ENCODE results near the gene SHMT1.
"Not testable (repeated sequence)": the region's sequence is repeated elsewhere in the genome, so short reads cannot be mapped to it uniquely, and the experiment has no call there.

Gene SHMT1

DNA sequence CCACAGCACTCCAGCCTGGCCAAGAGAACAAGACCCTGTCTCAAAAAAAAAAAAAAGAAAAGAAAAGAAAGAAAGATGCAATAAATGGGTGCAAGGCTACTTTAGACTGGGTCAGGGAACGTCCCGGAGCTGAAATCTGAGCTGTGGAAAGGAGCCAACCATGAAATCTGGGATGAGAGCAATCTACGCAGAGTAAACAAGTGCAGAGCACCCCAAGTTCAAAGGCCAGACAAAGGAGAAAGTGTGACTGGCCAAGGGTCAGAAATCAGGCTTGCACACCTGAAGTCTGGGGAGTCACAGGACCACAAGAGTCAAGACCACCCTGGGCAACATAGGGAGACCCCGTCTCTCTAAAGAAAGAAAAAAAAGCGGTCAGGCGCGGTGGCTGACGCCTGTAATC, 2.8 kb downstream of the SHMT1 start:
- no peak overlapping the region for H3K27ac ChIP-seq
- TF ChIP-seq, protein P1, sequence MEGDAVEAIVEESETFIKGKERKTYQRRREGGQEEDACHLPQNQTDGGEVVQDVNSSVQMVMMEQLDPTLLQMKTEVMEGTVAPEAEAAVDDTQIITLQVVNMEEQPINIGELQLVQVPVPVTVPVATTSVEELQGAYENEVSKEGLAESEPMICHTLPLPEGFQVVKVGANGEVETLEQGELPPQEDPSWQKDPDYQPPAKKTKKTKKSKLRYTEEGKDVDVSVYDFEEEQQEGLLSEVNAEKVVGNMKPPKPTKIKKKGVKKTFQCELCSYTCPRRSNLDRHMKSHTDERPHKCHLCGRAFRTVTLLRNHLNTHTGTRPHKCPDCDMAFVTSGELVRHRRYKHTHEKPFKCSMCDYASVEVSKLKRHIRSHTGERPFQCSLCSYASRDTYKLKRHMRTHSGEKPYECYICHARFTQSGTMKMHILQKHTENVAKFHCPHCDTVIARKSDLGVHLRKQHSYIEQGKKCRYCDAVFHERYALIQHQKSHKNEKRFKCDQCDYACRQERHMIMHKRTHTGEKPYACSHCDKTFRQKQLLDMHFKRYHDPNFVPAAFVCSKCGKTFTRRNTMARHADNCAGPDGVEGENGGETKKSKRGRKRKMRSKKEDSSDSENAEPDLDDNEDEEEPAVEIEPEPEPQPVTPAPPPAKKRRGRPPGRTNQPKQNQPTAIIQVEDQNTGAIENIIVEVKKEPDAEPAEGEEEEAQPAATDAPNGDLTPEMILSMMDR (conservative IDR thresholded peaks at IDR 0.05), result no peak

DNA sequence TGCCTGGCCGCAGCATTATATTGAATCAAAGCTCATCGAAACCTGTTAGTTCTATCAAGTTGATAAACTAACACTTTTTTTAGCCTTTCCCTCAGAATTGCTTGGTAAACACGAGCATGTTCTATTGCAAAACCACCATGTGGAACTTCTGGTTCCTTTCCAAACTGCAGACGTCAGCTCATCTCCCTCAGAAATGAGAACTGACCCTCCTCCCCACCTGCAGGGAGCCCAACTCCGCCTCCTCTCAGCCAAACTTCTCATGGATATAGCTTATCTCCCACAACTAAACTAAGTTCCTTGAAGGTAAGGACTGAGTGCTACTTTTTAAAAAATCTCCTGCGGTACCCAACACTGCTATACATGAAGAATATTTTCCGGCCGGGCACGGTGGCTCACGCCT, 6.7 kb downstream of the SHMT1 start:
- H3K27ac ChIP-seq, result no peak overlapping the region
- TF ChIP-seq, protein P1 (conservative IDR thresholded peaks at IDR 0.05), result no peak

DNA sequence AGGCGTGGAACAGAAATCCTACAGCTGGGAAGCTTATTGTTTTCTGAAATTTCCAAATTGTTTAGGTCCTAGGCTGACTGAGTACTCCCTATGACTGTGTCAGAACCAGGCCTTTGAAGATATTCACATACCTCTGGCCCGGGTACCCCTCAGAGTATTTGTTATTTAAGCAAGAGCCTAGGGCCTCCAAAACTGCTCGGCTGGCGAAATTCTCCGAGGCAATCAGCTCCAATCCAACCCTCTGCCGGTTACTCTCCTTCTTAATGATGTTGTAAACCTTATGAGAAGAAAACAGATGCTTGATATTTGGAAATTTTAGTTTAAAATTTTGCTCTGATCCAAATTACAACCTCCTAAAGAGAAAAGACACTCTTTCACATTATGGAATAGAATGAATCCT, 9.8 kb downstream of the SHMT1 start:
- H3K27ac ChIP-seq, result no peak overlapping the region

DNA sequence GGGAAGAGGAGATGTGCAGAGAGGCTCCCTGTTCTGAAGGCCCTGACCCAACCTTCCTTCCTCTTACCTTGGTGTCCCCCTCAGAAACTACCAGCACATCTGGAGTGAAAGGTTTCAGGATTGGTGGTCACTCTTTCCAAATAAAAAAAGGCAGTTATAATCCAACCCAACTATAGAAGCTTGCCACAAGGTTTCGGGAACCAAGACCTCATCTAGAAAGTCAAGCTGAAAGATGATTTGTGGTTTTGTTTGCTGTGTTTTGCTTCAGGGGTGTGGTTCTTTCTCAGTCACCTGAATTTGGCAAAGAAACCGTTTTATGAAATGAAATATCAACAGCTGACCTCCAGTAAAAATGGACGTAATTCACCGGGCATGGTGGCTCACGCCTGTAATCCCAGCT, 19.3 kb downstream of the SHMT1 start:
- TF ChIP-seq, protein P1 (conservative IDR thresholded peaks at IDR 0.05), result no peak
- no peak overlapping the region for H3K27ac ChIP-seq

More for the DNA sequence above, 9.8 kb downstream of the SHMT1 start:
- TF ChIP-seq, protein P1 (conservative IDR thresholded peaks at IDR 0.05), result no peak

DNA sequence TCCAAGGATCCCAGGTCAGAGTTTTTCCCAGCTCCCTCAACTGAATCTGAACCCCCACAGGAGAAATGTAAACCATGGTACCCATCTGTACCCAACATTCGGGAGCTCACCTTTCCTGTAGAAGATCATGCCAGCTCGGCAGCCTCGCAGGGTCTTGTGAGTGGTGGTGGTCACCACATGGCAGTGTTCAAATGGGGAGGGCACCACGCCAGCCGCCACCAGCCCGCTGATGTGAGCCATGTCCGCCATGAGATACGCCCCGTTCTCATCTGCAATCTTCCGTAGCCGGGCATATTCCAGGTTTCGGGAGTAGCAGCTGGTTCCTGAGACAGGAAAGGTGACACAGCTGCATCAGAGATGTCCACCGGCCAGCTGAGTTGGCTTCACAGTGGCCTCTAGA, 23.4 kb downstream of the SHMT1 start:
- no peak overlapping the region for H3K27ac ChIP-seq
- TF ChIP-seq, protein P1 (conservative IDR thresholded peaks at IDR 0.05), result no peak

DNA sequence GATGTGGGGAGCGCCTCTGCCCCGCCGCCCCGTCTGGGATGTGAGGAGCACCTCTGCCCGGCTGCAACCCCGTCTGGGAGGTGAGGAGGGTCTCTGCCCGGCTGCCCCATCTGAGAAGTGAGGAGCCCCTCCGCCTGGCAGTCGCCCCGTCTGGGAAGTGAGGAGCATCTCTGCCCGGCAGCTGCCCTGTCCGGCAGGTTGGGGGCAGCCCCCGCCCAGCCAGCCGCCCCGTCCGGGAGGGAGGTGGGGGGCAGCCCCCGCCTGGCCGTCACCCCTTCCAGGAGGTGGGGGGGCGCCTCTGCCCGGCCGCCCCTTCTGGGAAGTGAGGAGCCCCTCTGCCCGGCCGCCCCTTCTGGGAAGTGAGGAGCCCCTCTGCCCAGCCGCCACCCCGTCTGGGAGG, 25.2 kb downstream of the SHMT1 start:
- H3K27ac ChIP-seq, result not testable (repeated sequence)

DNA sequence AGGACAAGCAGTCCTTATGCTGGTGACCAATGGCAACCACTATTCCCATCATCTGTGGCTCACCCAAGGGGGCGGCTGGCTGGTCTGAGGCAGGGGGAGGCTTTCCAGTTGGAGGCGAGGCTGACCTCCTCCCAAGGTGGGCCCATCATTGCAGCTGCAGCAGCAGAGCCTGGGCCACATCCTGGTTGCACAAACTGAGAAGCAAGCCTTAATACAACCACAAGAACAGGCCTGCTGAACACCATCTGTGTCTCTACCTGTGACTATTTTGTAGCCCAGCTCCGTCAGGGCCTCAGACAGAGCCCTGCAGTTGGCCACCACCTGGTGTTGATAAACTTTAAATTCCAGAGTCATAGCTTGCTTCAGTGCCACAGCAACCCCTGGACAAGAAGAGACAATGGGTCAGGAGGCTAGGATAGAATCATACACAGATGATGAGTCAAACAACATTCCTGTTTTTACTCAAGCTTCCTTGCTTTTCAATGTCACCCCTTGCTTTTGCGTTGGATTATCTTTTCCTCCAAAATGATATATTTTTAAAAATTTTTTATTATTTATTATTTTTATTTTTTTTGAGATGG, 30.4 kb downstream of the SHMT1 start:
- H3K27ac ChIP-seq, result no peak overlapping the region
- TF ChIP-seq, protein P1 (conservative IDR thresholded peaks at IDR 0.05), result no peak

DNA sequence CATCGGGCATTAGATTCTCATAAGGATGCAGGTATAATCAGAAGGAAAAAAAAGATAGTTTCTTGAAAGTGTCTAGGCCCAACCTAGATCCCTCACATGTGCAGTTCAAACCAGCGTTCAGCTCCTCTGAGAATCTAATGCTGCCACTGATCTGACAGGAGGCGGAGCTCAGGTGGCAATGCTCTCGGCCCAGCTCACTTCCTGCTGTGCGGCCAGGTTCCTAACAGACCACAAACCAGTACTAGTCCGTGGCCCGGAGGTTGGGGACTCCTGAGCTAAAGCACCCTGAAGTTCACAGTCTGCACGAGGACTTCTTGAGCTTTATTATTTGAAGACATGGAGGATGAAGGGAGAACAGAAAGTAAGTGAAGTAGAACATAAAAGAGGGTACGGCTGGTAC, 31.5 kb downstream of the SHMT1 start:
- no peak overlapping the region for H3K27ac ChIP-seq
- TF ChIP-seq, protein P1 (conservative IDR thresholded peaks at IDR 0.05), result no peak
